Endodermal cell (in vitro differentiated cells): ENCODE results near the gene ATP5IF1. TPM values are rescaled to one million over a fixed set of nuclear protein-coding genes. Genes with fewer than 3 reads are reported as not detected.

ENCODE experiments used
- DNase-seq: peaks from one replicate; pipeline ENCODE4 v3.0.0-alpha.2; 2017
- H3K27ac ChIP-seq: 2 replicates; pipeline ENCODE4 v1.5.1; 2013; ENCODE audit warnings: mild to moderate bottlenecking, low read depth, low read length, moderate library complexity
- H3K27me3 ChIP-seq: 2 replicates; pipeline ENCODE4 v1.6.1; 2013; ENCODE audit warnings: mild to moderate bottlenecking, low read length, moderate library complexity; ENCODE audit not compliant: insufficient read depth, control insufficient read depth, poor library complexity, severe bottlenecking
- H3K36me3 ChIP-seq: 2 replicates; pipeline ENCODE4 v1.7.0; 2013; ENCODE audit warnings: mild to moderate bottlenecking, low read length, moderate library complexity; ENCODE audit not compliant: control insufficient read depth, insufficient read depth
- H3K4me1 ChIP-seq: one replicate; pipeline ENCODE4 v1.7.0; 2013; ENCODE audit warnings: low read length; ENCODE audit not compliant: control insufficient read depth, insufficient read depth
- H3K4me3 ChIP-seq: 2 replicates; pipeline ENCODE4 v1.5.1; 2013; ENCODE audit warnings: mild to moderate bottlenecking, low read length, moderate library complexity
- H3K9ac ChIP-seq: 2 replicates; pipeline ENCODE4 v1.6.1; 2013; ENCODE audit warnings: mild to moderate bottlenecking, low read length, moderate library complexity; ENCODE audit not compliant: poor library complexity, severe bottlenecking; ENCODE audit errors: extremely low read depth
- H3K9me3 ChIP-seq: 2 replicates; pipeline ENCODE4 v1.6.1; 2013; ENCODE audit warnings: mild to moderate bottlenecking, low read length, moderate library complexity; ENCODE audit not compliant: control insufficient read depth
- H3K27ac Mint-ChIP-seq: 2 replicates; pipeline ENCODE4 v1.8.0; 2020; ENCODE audit warnings: mixed read lengths
- H3K27me3 Mint-ChIP-seq: 2 replicates; pipeline ENCODE4 v1.8.0; 2021; ENCODE audit warnings: mild to moderate bottlenecking, mixed read lengths; ENCODE audit not compliant: insufficient read depth
- H3K36me3 Mint-ChIP-seq: 2 replicates; pipeline ENCODE4 v1.8.0; 2020; ENCODE audit warnings: low read depth, mixed read lengths
- H3K4me1 Mint-ChIP-seq: 2 replicates; pipeline ENCODE4 v1.8.0; 2020; ENCODE audit warnings: mixed read lengths
- H3K4me3 Mint-ChIP-seq: 2 replicates; pipeline ENCODE4 v1.8.0; 2020; ENCODE audit warnings: mild to moderate bottlenecking, moderate library complexity, mixed read lengths
- H3K9me3 Mint-ChIP-seq: 2 replicates; pipeline ENCODE4 v1.8.0; 2020; ENCODE audit warnings: mild to moderate bottlenecking, mixed read lengths
- WGBS, 2 experiments: methylation state at CpG; one replicate each; pipeline versions ENCODE4 v1.1.5 to v1.1.7; 2013; ENCODE audit warnings: missing lambda C conversion rate in 2 of 2, mixed read lengths in 1 of 2; ENCODE audit not compliant: insufficient coverage in 1 of 2, insufficient read length in 1 of 2; 5-methylcytosine and 5-hydroxymethylcytosine counted together
- total RNA-seq, 2 donors: library from RNA; stranded (reverse); fragmentation: NEBNext Ultra II Directional in 1 of 2; extraction: Animal tissue kit (Norgen Biotek cat#: 25700) in 1 of 2; gene quantifications; 2 replicates in 1 of 2; 3 replicates in 1 of 2; pipeline ENCODE4 v1.2.1, GENCODE V29; 2021
- TF ChIP-seq, protein P1 (sequence below): fragments of 200-600 bp; sonication (generic); conservative IDR thresholded peaks from 2 replicates; pipeline ENCODE4 v1.5.0; 2021; ENCODE audit warnings: antibody characterized with exemption, mild to moderate bottlenecking

The ATP5IF1 gene
- total RNA-seq, 2 donors from 2014 or later: 182 to 222 TPM

DNA sequence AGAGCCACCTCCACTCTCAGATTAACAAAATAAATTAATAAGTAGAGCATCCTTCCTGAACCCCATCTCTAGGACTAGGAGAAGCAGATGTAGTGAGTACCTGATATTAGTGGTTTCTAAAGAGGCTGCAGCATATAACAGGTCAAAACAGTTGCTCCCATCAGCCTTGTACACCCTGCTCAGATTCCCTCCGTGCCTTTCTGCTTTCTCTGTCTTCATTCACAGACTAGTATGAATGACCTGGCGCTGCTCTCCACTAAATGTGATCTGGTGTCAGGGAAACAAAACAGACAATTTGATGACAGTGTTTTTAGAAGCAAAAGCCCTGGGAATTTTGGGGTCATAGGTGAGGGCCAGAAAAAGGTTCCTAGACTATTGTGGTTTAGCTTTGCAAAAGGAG is 31.7 kb downstream of the ATP5IF1 start:
- no peak for DNase-seq
- Mint-ChIP-seq H3K27me3 (no peaks in the 10 kb centered on the region), H3K4me3 (no peak overlapping the region), H3K9me3 (no peaks in the 10 kb centered on the region), H3K4me1 (peaks cover 49% of the 10 kb centered on the region), H3K36me3 (peaks cover 13% of the 10 kb centered on the region), H3K27ac (no peak overlapping the region)
- Histone ChIP-seq H3K9me3 (no peaks in the 10 kb centered on the region), H3K9ac (no peak overlapping the region), H3K27me3 (no peaks in the 10 kb centered on the region), H3K27ac (no peak overlapping the region), H3K4me3 (no peak overlapping the region), H3K4me1 (peaks cover 15% of the 10 kb centered on the region), H3K36me3 (peaks cover 22% of the 10 kb centered on the region)
- TF ChIP-seq, protein P1, sequence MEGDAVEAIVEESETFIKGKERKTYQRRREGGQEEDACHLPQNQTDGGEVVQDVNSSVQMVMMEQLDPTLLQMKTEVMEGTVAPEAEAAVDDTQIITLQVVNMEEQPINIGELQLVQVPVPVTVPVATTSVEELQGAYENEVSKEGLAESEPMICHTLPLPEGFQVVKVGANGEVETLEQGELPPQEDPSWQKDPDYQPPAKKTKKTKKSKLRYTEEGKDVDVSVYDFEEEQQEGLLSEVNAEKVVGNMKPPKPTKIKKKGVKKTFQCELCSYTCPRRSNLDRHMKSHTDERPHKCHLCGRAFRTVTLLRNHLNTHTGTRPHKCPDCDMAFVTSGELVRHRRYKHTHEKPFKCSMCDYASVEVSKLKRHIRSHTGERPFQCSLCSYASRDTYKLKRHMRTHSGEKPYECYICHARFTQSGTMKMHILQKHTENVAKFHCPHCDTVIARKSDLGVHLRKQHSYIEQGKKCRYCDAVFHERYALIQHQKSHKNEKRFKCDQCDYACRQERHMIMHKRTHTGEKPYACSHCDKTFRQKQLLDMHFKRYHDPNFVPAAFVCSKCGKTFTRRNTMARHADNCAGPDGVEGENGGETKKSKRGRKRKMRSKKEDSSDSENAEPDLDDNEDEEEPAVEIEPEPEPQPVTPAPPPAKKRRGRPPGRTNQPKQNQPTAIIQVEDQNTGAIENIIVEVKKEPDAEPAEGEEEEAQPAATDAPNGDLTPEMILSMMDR: no peak
- WGBS, 2 experiments: 90 to 96% methylated on average over 2 of the region's 2 CpGs

DNA sequence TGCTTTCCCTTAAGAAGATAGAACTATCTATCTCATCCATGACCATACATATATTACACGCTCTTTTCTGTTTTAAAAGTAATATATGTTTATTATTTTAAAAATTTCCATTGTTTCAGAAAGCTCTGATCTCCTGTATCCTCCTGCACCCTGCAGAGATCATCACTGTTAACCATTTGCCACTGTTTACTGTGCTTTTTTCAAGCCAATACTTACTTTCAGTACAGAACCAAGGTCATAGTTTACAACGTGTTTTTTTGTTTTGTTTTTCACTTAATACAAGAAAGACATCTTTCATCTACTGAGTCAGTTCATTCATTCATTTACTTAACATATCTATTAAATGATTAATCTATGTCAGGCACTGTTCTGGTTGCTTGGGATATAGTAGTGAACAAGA is 33.6 kb downstream of the ATP5IF1 start:
- no peak overlapping the region for H3K27ac ChIP-seq
- Mint-ChIP-seq H3K9me3 (no peaks in the 10 kb centered on the region), H3K4me1 (peaks cover 42% of the 10 kb centered on the region), H3K27ac (no peak overlapping the region), H3K27me3 (no peaks in the 10 kb centered on the region), H3K36me3 (peaks cover 25% of the 10 kb centered on the region), H3K4me3 (no peak overlapping the region)
- no peak for DNase-seq
- H3K9ac ChIP-seq: no peak overlapping the region
- H3K36me3 ChIP-seq: peaks cover 40% of the 10 kb centered on the region
- no peaks in the 10 kb centered on the region for H3K27me3 ChIP-seq
- H3K4me3 ChIP-seq: no peak overlapping the region
- WGBS, 2 experiments: 89% methylated on average over 1 of the region's 2 CpGs; no CpG with 5 or more reads in 1 of the 2 experiments
- TF ChIP-seq, protein P1: no peak
- peaks cover 15% of the 10 kb centered on the region for H3K4me1 ChIP-seq
- H3K9me3 ChIP-seq: no peaks in the 10 kb centered on the region

DNA sequence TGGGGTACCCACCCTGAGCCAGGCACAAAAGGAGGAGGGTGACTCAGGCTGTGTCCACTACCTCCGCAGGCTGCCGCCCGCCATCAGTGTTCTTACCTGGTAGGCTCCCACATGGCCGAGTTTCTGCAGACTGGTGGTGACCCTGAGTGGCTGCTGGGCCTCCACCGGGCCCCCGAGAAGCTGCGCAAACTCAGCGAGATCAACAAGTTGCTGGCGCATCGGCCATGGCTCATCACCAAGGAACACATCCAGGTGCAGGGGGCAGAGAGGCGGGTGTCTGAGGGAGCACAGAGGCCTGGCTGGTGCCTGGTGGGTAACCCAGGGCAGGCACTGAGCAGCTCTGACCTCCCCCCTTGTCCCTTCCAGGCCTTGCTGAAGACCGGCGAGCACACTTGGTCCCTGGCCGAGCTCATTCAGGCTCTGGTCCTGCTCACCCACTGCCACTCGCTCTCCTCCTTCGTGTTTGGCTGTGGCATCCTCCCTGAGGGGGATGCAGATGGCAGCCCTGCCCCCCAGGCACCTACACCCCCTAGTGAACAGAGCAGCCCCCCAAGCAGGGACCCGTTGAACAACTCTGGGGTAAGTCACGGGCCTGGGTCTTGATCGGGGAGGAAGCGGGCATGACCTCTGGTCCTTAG is 36.4 kb downstream of the ATP5IF1 start:
- Histone ChIP-seq H3K4me1 (peaks cover 9% of the 10 kb centered on the region), H3K27me3 (no peaks in the 10 kb centered on the region), H3K27ac (no peak overlapping the region), H3K4me3 (no peak overlapping the region), H3K9me3 (no peaks in the 10 kb centered on the region), H3K36me3 (peaks cover 55% of the 10 kb centered on the region), H3K9ac (no peak overlapping the region)
- Mint-ChIP-seq H3K4me1 (peaks cover 20% of the 10 kb centered on the region), H3K9me3 (no peaks in the 10 kb centered on the region), H3K27me3 (no peaks in the 10 kb centered on the region), H3K36me3 (peaks cover 37% of the 10 kb centered on the region), H3K27ac (no peak overlapping the region), H3K4me3 (no peak overlapping the region)
- TF ChIP-seq, protein P1: no peak
- DNase-seq: no peak
- WGBS, 2 experiments: 96 to 97% methylated on average over 15 to 20 of the region's 20 CpGs
